ENCODE measurements around the gene SIVA1. TPM values are rescaled to one million over a fixed set of nuclear protein-coding genes. Genes with fewer than 3 reads are reported as not detected.

SIVA1 gene
- total RNA-seq, 4 donors from 2014 or later = 64.6 to 144 (median 115) TPM

- no peak for DNase-seq
- no peak for TF ChIP-seq CTCF (IDR thresholded peaks at IDR 0.05)
- TF ChIP-seq POLR2A (IDR thresholded peaks at IDR 0.05) = no peak
- Histone ChIP-seq H3K4me1 (no peaks in the 10 kb centered on the region), H3K27ac (no peak overlapping the region), H3K27me3 (no peaks in the 10 kb centered on the region), H3K9me3 (no peaks in the 10 kb centered on the region), H3K36me3 (peaks cover 0 to 71% (median 0%) of the 10 kb centered on the region in 3 donors), H3K4me3 (no peak overlapping the region)
These were observed 22.1 kb downstream of the SIVA1 start for GRCh38 chr14:104775073-104775489.

GRCh38 chr14:104776481-104776880 is 23.5 kb downstream of the SIVA1 start:
- Histone ChIP-seq H3K9me3 (no peaks in the 10 kb centered on the region), H3K36me3 (peaks cover 0 to 66% (median 0%) of the 10 kb centered on the region in 3 donors), H3K4me1 (no peaks in the 10 kb centered on the region), H3K27me3 (no peaks in the 10 kb centered on the region), H3K4me3 (no peak overlapping the region), H3K27ac (no peak overlapping the region)
- no peak for DNase-seq
- TF ChIP-seq CTCF (IDR thresholded peaks at IDR 0.05) (no peak), POLR2A (IDR thresholded peaks at IDR 0.05) (no peak)

- Histone ChIP-seq H3K27ac (no peak overlapping the region), H3K4me3 (no peak overlapping the region), H3K36me3 (peaks cover 0 to 59% (median 0%) of the 10 kb centered on the region in 3 donors), H3K9me3 (no peaks in the 10 kb centered on the region), H3K27me3 (no peaks in the 10 kb centered on the region), H3K4me1 (no peaks in the 10 kb centered on the region)
- no peak for DNase-seq
- TF ChIP-seq CTCF (IDR thresholded peaks at IDR 0.05) (no peak), POLR2A (IDR thresholded peaks at IDR 0.05) (no peak)
These were observed 24.2 kb downstream of the SIVA1 start for GRCh38 chr14:104776961-104777807.

- TF ChIP-seq CTCF (IDR thresholded peaks at IDR 0.05) = no peak
- no peaks in the 10 kb centered on the region for H3K4me1 ChIP-seq
- peaks cover 0 to 58% (median 0%) of the 10 kb centered on the region in 3 donors for H3K36me3 ChIP-seq
- H3K27me3 ChIP-seq = no peaks in the 10 kb centered on the region
- no peak overlapping the region for H3K4me3 ChIP-seq
- no peak for DNase-seq
- no peak overlapping the region for H3K27ac ChIP-seq
- H3K9me3 ChIP-seq = no peaks in the 10 kb centered on the region
These were observed 24.9 kb downstream of the SIVA1 start for GRCh38 chr14:104777808-104778249.

GRCh38 chr14:104778694-104779331 is 25.9 kb downstream of the SIVA1 start:
- H3K4me1 ChIP-seq = no peaks in the 10 kb centered on the region
- peaks cover 0 to 51% (median 0%) of the 10 kb centered on the region in 3 donors for H3K36me3 ChIP-seq
- no peak for DNase-seq

More at GRCh38 chr14:104778694-104779331, 25.9 kb downstream of the SIVA1 start:
- Histone ChIP-seq H3K27ac (no peak overlapping the region), H3K9me3 (no peaks in the 10 kb centered on the region), H3K27me3 (no peaks in the 10 kb centered on the region), H3K4me3 (no peak overlapping the region)
- TF ChIP-seq POLR2A (IDR thresholded peaks at IDR 0.05) (no peak), CTCF (IDR thresholded peaks at IDR 0.05) (no peak)
